ENCODE results near the gene DPEP1.
"Not testable (repeated sequence)": the region's sequence is repeated elsewhere in the genome, so short reads cannot be mapped to it uniquely, and the experiment has no call there.

DPEP1 gene

GRCh38 chr16:89613231-89613953 is at the start of gene DPEP1:
Gene DPEP1 (plus strand): TSS chr16:89613642. CDS start chr16:89630411, 16,769 bp downstream.
- no peak for DNase-seq

GRCh38 chr16:89564476-89565255 is 48.8 kb upstream of the DPEP1 start:
- no peak for DNase-seq

- no peak for DNase-seq
Measured at GRCh38 chr16:89565256-89565505, 48.3 kb upstream of the DPEP1 start.

- peak; percentile 37 to 44 for DNase-seq
Measured at GRCh38 chr16:89565506-89566372, 47.7 kb upstream of the DPEP1 start.

GRCh38 chr16:89567656-89568594 is 45.5 kb upstream of the DPEP1 start:
- DNase-seq = no peak

- no peak for DNase-seq
Measured at GRCh38 chr16:89569506-89570341, 43.7 kb upstream of the DPEP1 start.

- no peak for DNase-seq
Measured at GRCh38 chr16:89570342-89570923, 43.0 kb upstream of the DPEP1 start.

GRCh38 chr16:89570983-89571598 is 42.4 kb upstream of the DPEP1 start:
- not testable (repeated sequence) for DNase-seq

GRCh38 chr16:89571636-89572035 is 41.8 kb upstream of the DPEP1 start:
- DNase-seq = no peak

GRCh38 chr16:89572073-89572484 is 41.4 kb upstream of the DPEP1 start:
- no peak for DNase-seq

GRCh38 chr16:89572485-89573205 is 40.8 kb upstream of the DPEP1 start:
- no peak for DNase-seq

GRCh38 chr16:89573826-89574680 is 39.4 kb upstream of the DPEP1 start:
- no peak for DNase-seq

- peak; percentile 25 to 33 for DNase-seq
Measured at GRCh38 chr16:89574681-89575246, 38.7 kb upstream of the DPEP1 start.

- DNase-seq = no peak
Measured at GRCh38 chr16:89575247-89576152, 37.9 kb upstream of the DPEP1 start, which contains the start of gene CPNE7. Gene CPNE7 (plus strand): TSS chr16:89575758. CDS start chr16:89575898, 140 bp downstream.

GRCh38 chr16:89576153-89577054 is 37.0 kb upstream of the DPEP1 start:
- DNase-seq = no peak
